OCI-LY3 (cell line): ENCODE measurements around the gene NOTCH3.

Experiments
- CTCF ChIP-seq: fragments of 200-600, 300-600 bp; sonication (generic); IDR thresholded peaks from 2 replicates; pipeline ENCODE4 v1.5.1; 2014; ENCODE audit warnings: antibody characterized with exemption, low read length, low read depth
- EZH2phosphoT487 ChIP-seq: fragments of 200-600 bp; shearing (Covaris generic); IDR thresholded peaks from 2 replicates; pipeline ENCODE4 v1.6.1; 2018; ENCODE audit warnings: antibody characterized with exemption, mixed run types, low read depth

DNA sequence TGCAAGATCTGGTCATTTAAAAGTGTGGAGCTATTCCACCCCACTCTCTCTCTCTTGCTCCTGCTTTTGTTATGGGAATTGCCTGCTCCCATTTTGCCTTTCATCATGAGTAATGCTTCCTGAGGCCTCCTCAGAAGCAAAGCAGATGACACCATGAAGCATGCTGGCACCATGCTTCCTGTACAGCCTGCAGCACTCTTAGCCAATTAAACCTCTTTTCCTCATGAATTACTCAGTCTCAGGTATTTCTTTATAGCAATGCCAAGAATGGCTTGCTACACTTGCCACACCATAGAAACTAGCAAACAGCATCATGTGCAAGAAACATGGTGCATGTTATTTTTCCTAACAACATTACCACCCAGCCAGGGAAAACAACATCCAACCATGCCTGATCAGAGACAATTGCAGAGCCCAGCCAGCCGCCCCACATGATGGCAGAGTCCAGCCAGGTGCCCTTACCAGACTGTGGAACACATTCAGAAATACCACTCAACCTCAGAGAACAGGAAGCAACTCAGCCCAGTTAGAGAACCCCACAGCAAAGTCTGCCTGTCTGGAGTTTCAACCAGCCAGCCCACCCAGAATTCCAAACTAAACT is 56.6 kb downstream of the NOTCH3 start:
- TF ChIP-seq CTCF, result no peak
- no peak for TF ChIP-seq EZH2phosphoT487
